IPS DF 6.9 (cell line): Measurements from ENCODE around the gene PBRM1.

ENCODE experiments used
- DNase-seq: peaks from one replicate; pipeline ENCODE4 v3.0.0-alpha.2; 2013; ENCODE audit warnings: low read depth, low spot score
- H3K27ac ChIP-seq: one replicate; pipeline ENCODE4 v1.5.1; 2013; ENCODE audit warnings: low read length, control low read depth
- H3K27me3 ChIP-seq: 2 replicates; pipeline ENCODE4 v1.6.1; 2013; ENCODE audit warnings: mild to moderate bottlenecking, low read length; ENCODE audit not compliant: control insufficient read depth, insufficient read depth
- H3K36me3 ChIP-seq: 2 replicates; pipeline ENCODE4 v1.6.1; 2013; ENCODE audit warnings: low read length; ENCODE audit not compliant: control insufficient read depth, insufficient read depth
- H3K4me1 ChIP-seq: 2 replicates; pipeline ENCODE4 v1.6.1; 2013; ENCODE audit warnings: low read length; ENCODE audit not compliant: control insufficient read depth, insufficient read depth
- H3K4me3 ChIP-seq: 2 replicates; pipeline ENCODE4 v1.5.1; 2013; ENCODE audit warnings: mild to moderate bottlenecking, low read length
- H3K9me3 ChIP-seq: 2 replicates; pipeline ENCODE4 v1.6.1; 2013; ENCODE audit warnings: low read length, inconsistent platforms; ENCODE audit not compliant: control insufficient read depth, insufficient read depth
- WGBS: extraction: QIAGEN DNeasy Blood & Tissue Kit; methylation state at CpG from one replicate; pipeline ENCODE4 v1.1.7; 2013; ENCODE audit warnings: mixed read lengths, missing lambda C conversion rate; ENCODE audit not compliant: insufficient read length, insufficient coverage; 5-methylcytosine and 5-hydroxymethylcytosine counted together

The PBRM1 gene

GRCh38 chr3:52663098-52663497 is 22.6 kb downstream of the PBRM1 start:
- WGBS, result no CpG with 5 or more reads among the region's 3 CpGs
- H3K36me3 ChIP-seq, result no peaks in the 10 kb centered on the region; the same call in 1 of the 2 replicates
- no peak for DNase-seq
- H3K27ac ChIP-seq, result no peak overlapping the region
- no peak overlapping the region for H3K4me3 ChIP-seq
- no peaks in the 10 kb centered on the region; the same call in 1 of the 2 replicates for H3K9me3 ChIP-seq
- H3K4me1 ChIP-seq, result no peaks in the 10 kb centered on the region
- H3K27me3 ChIP-seq, result no peaks in the 10 kb centered on the region

GRCh38 chr3:52660046-52660445 is 25.7 kb downstream of the PBRM1 start:
- no CpG with 5 or more reads among the region's 3 CpGs for WGBS
- H3K4me1 ChIP-seq, result no peaks in the 10 kb centered on the region
- no peak overlapping the region for H3K4me3 ChIP-seq
- DNase-seq, result no peak
- no peaks in the 10 kb centered on the region; the same call in 1 of the 2 replicates for H3K36me3 ChIP-seq
- H3K27me3 ChIP-seq, result no peaks in the 10 kb centered on the region
- H3K9me3 ChIP-seq, result no peaks in the 10 kb centered on the region; the same call in 1 of the 2 replicates
- H3K27ac ChIP-seq, result no peak overlapping the region

- H3K36me3 ChIP-seq, result no peaks in the 10 kb centered on the region; the same call in 1 of the 2 replicates
These were observed 29.8 kb downstream of the PBRM1 start for GRCh38 chr3:52655895-52656294.

DNA sequence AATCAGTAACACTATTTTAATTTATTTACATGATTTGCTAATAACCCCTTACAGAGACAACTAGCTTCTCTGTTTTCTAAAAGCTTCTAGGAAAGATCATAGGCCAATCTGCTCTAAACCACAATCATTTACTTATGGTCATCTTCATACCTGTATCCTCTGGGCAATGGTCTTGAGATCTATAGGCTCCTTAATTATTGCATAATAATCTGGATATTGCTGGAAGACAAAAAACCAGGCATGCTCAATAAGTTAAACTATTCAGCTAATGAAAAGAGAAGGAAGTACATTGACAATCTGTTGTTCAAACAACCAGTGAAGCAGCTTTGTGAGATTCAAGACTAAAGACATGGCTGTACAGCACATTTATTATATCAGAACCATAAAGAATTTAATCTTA is 34.1 kb downstream of the PBRM1 start:
- DNase-seq, result no peak
- Histone ChIP-seq H3K4me1 (no peaks in the 10 kb centered on the region), H3K4me3 (no peak overlapping the region), H3K27me3 (no peaks in the 10 kb centered on the region), H3K9me3 (no peaks in the 10 kb centered on the region), H3K36me3 (peaks cover 3% of the 10 kb centered on the region; the same call in 1 of the 2 replicates), H3K27ac (no peak overlapping the region)

More at GRCh38 chr3:52655895-52656294, 29.8 kb downstream of the PBRM1 start:
- no peaks in the 10 kb centered on the region for H3K27me3 ChIP-seq
- H3K9me3 ChIP-seq, result no peaks in the 10 kb centered on the region
- WGBS, result no CpG with 5 or more reads among the region's 3 CpGs
- no peak overlapping the region for H3K4me3 ChIP-seq
- no peak for DNase-seq
- no peaks in the 10 kb centered on the region for H3K4me1 ChIP-seq
- no peak overlapping the region for H3K27ac ChIP-seq

GRCh38 chr3:52650439-52650838 is 35.3 kb downstream of the PBRM1 start:
- peaks cover 3% of the 10 kb centered on the region; the same call in 1 of the 2 replicates for H3K36me3 ChIP-seq
- no peaks in the 10 kb centered on the region for H3K4me1 ChIP-seq
- no CpG with 5 or more reads among the region's 1 CpG for WGBS
- no peak for DNase-seq
- H3K4me3 ChIP-seq, result no peak overlapping the region
- H3K9me3 ChIP-seq, result no peaks in the 10 kb centered on the region
- no peak overlapping the region for H3K27ac ChIP-seq
- H3K27me3 ChIP-seq, result no peaks in the 10 kb centered on the region

GRCh38 chr3:52649461-52650210 is 36.1 kb downstream of the PBRM1 start:
- Histone ChIP-seq H3K4me3 (no peak overlapping the region), H3K4me1 (no peaks in the 10 kb centered on the region), H3K27ac (no peak overlapping the region), H3K27me3 (no peaks in the 10 kb centered on the region), H3K36me3 (peaks cover 3% of the 10 kb centered on the region; the same call in 1 of the 2 replicates), H3K9me3 (no peaks in the 10 kb centered on the region)
- DNase-seq, result no peak
- WGBS, result no CpG with 5 or more reads among the region's 5 CpGs

GRCh38 chr3:52645549-52645948 is 40.2 kb downstream of the PBRM1 start:
- Histone ChIP-seq H3K4me3 (no peak overlapping the region), H3K9me3 (no peaks in the 10 kb centered on the region), H3K27me3 (no peaks in the 10 kb centered on the region), H3K36me3 (peaks cover 3% of the 10 kb centered on the region; the same call in 1 of the 2 replicates), H3K4me1 (no peaks in the 10 kb centered on the region), H3K27ac (no peak overlapping the region)
- no peak for DNase-seq
- no CpG with 5 or more reads among the region's 6 CpGs for WGBS

DNA sequence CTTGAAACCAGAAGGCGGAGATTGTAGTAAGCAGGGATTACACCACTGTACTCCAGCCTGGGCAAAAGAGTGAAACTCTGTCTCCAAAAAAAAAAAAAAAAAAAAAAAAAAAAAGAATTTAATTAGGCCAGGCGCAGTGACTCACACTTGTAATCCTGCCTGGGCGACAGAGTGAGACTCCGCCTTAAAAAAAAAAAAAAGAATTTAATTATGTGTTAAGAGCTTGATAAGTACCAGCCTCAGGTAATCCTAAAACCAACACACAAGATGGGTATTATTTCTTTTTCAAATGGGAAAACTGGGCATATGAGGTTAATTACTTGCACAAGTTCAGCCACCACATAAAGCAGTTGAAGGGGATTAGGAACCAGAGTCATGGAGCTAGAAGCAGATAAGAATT is 49.0 kb downstream of the PBRM1 start:
- Histone ChIP-seq H3K4me3 (no peak overlapping the region), H3K9me3 (no peaks in the 10 kb centered on the region), H3K36me3 (peaks cover 3% of the 10 kb centered on the region; the same call in 1 of the 2 replicates), H3K27ac (no peak overlapping the region), H3K27me3 (no peaks in the 10 kb centered on the region), H3K4me1 (no peaks in the 10 kb centered on the region)
- DNase-seq, result no peak
- WGBS, result no CpG with 5 or more reads among the region's 4 CpGs

DNA sequence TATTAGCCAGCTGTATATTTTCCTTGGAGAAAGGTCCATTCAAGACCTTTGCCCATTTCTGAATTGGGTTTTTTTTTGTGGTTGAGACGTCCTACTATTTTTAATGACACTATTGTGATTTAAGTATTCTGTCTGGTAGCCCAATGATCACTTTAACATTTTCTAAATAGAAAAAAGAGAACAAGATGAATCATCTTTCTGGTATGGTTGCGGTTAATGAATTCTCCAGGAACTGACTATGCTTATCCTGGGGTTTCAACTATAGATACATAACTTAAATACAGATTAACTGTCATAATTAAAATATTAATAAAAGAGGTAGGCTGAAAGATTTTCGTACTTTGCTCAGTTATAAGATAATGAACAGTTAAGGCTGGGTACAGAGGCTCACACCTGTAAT is 51.9 kb downstream of the PBRM1 start:
- no CpG with 5 or more reads among the region's 3 CpGs for WGBS
- H3K4me1 ChIP-seq, result no peaks in the 10 kb centered on the region
- DNase-seq, result no peak
- peaks cover 3% of the 10 kb centered on the region; the same call in 1 of the 2 replicates for H3K36me3 ChIP-seq
- H3K4me3 ChIP-seq, result no peak overlapping the region
- H3K27ac ChIP-seq, result no peak overlapping the region
- H3K9me3 ChIP-seq, result no peaks in the 10 kb centered on the region
- H3K27me3 ChIP-seq, result no peaks in the 10 kb centered on the region

- Histone ChIP-seq H3K4me3 (no peak overlapping the region), H3K27me3 (no peaks in the 10 kb centered on the region), H3K4me1 (no peaks in the 10 kb centered on the region), H3K27ac (no peak overlapping the region), H3K36me3 (no peaks in the 10 kb centered on the region), H3K9me3 (no peaks in the 10 kb centered on the region)
- WGBS, result 100% methylated on average over 1 of the region's 3 CpGs
- no peak for DNase-seq
These were observed 60.7 kb downstream of the PBRM1 start for GRCh38 chr3:52625041-52625440.
